SJCRH30 (cell line): ENCODE results near the gene PLXDC1. TPM values are rescaled to one million over a fixed set of nuclear protein-coding genes. Genes with fewer than 3 reads are reported as not detected.

ENCODE experiments used
- total RNA-seq: library from RNA; depleted of rRNA; stranded (reverse); fragments of >200 nt; shearing (Covaris generic); gene quantifications from 2 replicates; pipeline ENCODE4 v1.2.3, GENCODE V29; 2014; rRNA removed

The PLXDC1 gene
- total RNA-seq, 1 experiment from 2014 or later, result 0.06 TPM

Other genes with a start within 250 kb of the PLXDC1 start
- not detected in 2 replicates for gene FBXO47, start 184.2 kb downstream of the PLXDC1 start, total RNA-seq
- not detected in 2 replicates for gene ARL5C, start 14.5 kb upstream of the PLXDC1 start, total RNA-seq
- gene CACNB1, start 46.0 kb upstream of the PLXDC1 start, total RNA-seq, result 4.6 and 8.3 TPM in 2 replicates
- gene RPL19, start 48.6 kb upstream of the PLXDC1 start, total RNA-seq, result 2,386 and 2,441 TPM in 2 replicates
- not detected in 2 replicates for gene STAC2, start 74.3 kb upstream of the PLXDC1 start, total RNA-seq
- gene FBXL20, start 250.0 kb upstream of the PLXDC1 start, total RNA-seq, result 7.7 and 8.8 TPM in 2 replicates